GM19455 (cell line): ENCODE data around the gene DPYSL4.

Experiments used
- ATAC-seq: cut with Tn5 transposase; IDR thresholded peaks from one replicate; pipeline ENCODE4 v1.9.1; 2021; ENCODE audit not compliant: unreplicated experiment

Gene DPYSL4

GRCh38 chr10:132225073-132225848 lies 38.5 kb downstream of the DPYSL4 start:
- ATAC-seq, result no peak

GRCh38 chr10:132225849-132226205 lies 39.1 kb downstream of the DPYSL4 start:
- no peak for ATAC-seq

- no peak for ATAC-seq
These were observed 40.0 kb downstream of the DPYSL4 start for GRCh38 chr10:132226586-132227405.

- ATAC-seq, result no peak
These were observed 41.2 kb downstream of the DPYSL4 start for GRCh38 chr10:132227851-132228390.

- no peak for ATAC-seq
These were observed 41.9 kb downstream of the DPYSL4 start for GRCh38 chr10:132228616-132229015.

GRCh38 chr10:132229096-132229495 lies 42.3 kb downstream of the DPYSL4 start:
- ATAC-seq, result no peak

- peak; percentile 64 for ATAC-seq
These were observed 43.2 kb downstream of the DPYSL4 start for GRCh38 chr10:132229834-132230556.

- ATAC-seq, result no peak
These were observed 43.9 kb downstream of the DPYSL4 start for GRCh38 chr10:132230557-132231210.

- no peak for ATAC-seq
These were observed 44.9 kb downstream of the DPYSL4 start for GRCh38 chr10:132231656-132232022.

- no peak for ATAC-seq
These were observed 45.5 kb downstream of the DPYSL4 start for GRCh38 chr10:132232023-132232951.

GRCh38 chr10:132232981-132233380 lies 46.2 kb downstream of the DPYSL4 start:
- no peak for ATAC-seq

GRCh38 chr10:132233501-132234085 lies 46.8 kb downstream of the DPYSL4 start:
- no peak for ATAC-seq

GRCh38 chr10:132234860-132235259 lies 48.1 kb downstream of the DPYSL4 start:
- ATAC-seq, result no peak

GRCh38 chr10:132236161-132236560 lies 49.4 kb downstream of the DPYSL4 start:
- no peak for ATAC-seq

- no peak for ATAC-seq
These were observed 50.1 kb downstream of the DPYSL4 start for GRCh38 chr10:132236881-132237280.

GRCh38 chr10:132237396-132237795 lies 50.6 kb downstream of the DPYSL4 start:
- no peak for ATAC-seq

- no peak for ATAC-seq
These were observed 51.1 kb downstream of the DPYSL4 start for GRCh38 chr10:132237871-132238270.

- ATAC-seq, result no peak
These were observed 51.8 kb downstream of the DPYSL4 start for GRCh38 chr10:132238371-132239125.
